ENCODE data around the gene MAFB. TPM values are rescaled to one million over a fixed set of nuclear protein-coding genes. Genes with fewer than 3 reads are reported as not detected.

MAFB gene
- total RNA-seq, 1 donor from 2014 or later, result 31.9 TPM

DNA sequence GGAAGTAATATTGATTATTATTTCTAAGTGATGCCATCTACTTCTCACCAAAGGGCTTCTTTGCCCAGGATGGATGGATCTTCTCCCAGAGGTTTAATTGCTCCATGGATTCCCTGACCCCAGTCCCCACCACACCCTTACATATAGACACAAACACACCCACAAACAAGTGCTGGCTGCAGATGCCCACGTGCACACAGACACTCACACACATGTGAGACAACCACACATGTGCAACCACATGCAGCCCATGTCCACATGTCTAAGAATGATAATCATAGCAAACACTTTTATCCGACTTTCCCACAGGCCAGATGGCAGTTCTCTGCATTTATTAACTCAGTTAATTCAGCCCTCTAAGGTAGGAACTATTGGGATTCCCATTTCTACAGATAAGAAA is 44.2 kb downstream of the MAFB start:
- H3K27ac Mint-ChIP-seq (ENCODE audit: unreplicated experiment), result no peak overlapping the region
- peaks cover 58% of the 10 kb centered on the region for H3K4me1 Mint-ChIP-seq (ENCODE audit: unreplicated experiment)
- no peaks in the 10 kb centered on the region for H3K27me3 Mint-ChIP-seq (ENCODE audit: unreplicated experiment)
- no peak for DNase-seq (ENCODE audit: extremely low spot score, unreplicated experiment)
- H3K9me3 Mint-ChIP-seq (ENCODE audit: unreplicated experiment), result no peaks in the 10 kb centered on the region
- TF ChIP-seq, protein P1, sequence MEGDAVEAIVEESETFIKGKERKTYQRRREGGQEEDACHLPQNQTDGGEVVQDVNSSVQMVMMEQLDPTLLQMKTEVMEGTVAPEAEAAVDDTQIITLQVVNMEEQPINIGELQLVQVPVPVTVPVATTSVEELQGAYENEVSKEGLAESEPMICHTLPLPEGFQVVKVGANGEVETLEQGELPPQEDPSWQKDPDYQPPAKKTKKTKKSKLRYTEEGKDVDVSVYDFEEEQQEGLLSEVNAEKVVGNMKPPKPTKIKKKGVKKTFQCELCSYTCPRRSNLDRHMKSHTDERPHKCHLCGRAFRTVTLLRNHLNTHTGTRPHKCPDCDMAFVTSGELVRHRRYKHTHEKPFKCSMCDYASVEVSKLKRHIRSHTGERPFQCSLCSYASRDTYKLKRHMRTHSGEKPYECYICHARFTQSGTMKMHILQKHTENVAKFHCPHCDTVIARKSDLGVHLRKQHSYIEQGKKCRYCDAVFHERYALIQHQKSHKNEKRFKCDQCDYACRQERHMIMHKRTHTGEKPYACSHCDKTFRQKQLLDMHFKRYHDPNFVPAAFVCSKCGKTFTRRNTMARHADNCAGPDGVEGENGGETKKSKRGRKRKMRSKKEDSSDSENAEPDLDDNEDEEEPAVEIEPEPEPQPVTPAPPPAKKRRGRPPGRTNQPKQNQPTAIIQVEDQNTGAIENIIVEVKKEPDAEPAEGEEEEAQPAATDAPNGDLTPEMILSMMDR (IDR thresholded peaks at IDR 0.05), result no peak
- no peak overlapping the region for H3K4me3 Mint-ChIP-seq (ENCODE audit: unreplicated experiment)
- H3K36me3 Mint-ChIP-seq (ENCODE audit: unreplicated experiment), result no peaks in the 10 kb centered on the region

DNA sequence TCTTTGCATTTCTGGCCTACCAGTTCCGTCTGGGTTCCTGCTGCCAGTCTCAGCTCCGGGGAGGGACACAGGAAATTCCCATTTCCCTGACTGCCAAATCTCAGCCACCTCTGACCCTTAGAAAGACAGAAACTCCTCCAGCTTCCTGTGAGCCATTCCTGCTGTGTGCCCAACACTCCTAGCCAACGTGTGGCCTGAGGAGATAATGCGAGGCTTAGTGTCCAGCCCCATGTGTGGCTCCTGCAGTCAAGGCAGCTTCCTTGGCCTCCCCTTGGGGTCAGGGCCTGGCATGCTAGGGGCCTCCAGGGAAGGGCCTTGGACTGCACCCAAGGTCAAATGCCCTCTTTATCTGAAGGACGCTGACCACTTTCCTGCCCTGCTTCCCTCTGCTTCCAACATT is 45.1 kb downstream of the MAFB start:
- TF ChIP-seq, protein P1 (IDR thresholded peaks at IDR 0.05), result no peak
- Mint-ChIP-seq H3K27ac (ENCODE audit: unreplicated experiment) (no peak overlapping the region), H3K4me1 (ENCODE audit: unreplicated experiment) (peaks cover 53% of the 10 kb centered on the region), H3K27me3 (ENCODE audit: unreplicated experiment) (peaks cover 6% of the 10 kb centered on the region), H3K36me3 (ENCODE audit: unreplicated experiment) (no peaks in the 10 kb centered on the region), H3K9me3 (ENCODE audit: unreplicated experiment) (no peaks in the 10 kb centered on the region), H3K4me3 (ENCODE audit: unreplicated experiment) (no peak overlapping the region)
- DNase-seq (ENCODE audit: extremely low spot score, unreplicated experiment), result no peak

DNA sequence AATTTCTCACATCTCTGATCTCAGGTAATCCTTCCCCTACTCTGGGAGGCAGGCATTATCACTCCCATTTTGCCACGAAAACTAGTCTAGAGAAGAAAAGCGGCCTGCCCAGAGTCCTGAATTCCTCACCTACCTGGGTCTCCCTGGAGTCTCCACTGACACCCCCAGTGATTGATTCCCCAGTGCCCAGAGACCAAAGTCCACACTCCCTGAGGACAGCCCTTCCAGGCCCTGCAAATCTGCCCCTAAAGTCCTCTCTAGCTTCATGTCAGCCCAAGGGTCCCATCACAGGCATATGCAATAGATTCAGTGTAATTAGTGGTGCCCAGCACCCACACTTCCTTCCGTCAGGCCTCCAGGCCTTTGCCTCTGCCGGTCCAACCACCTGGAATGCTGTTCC is 47.2 kb downstream of the MAFB start:
- Mint-ChIP-seq H3K27me3 (ENCODE audit: unreplicated experiment) (peaks cover 15% of the 10 kb centered on the region), H3K4me1 (ENCODE audit: unreplicated experiment) (peaks cover 33% of the 10 kb centered on the region), H3K27ac (ENCODE audit: unreplicated experiment) (no peak overlapping the region), H3K4me3 (ENCODE audit: unreplicated experiment) (no peak overlapping the region), H3K36me3 (ENCODE audit: unreplicated experiment) (no peaks in the 10 kb centered on the region), H3K9me3 (ENCODE audit: unreplicated experiment) (no peaks in the 10 kb centered on the region)
- DNase-seq (ENCODE audit: extremely low spot score, unreplicated experiment), result no peak
- TF ChIP-seq, protein P1 (IDR thresholded peaks at IDR 0.05), result no peak

DNA sequence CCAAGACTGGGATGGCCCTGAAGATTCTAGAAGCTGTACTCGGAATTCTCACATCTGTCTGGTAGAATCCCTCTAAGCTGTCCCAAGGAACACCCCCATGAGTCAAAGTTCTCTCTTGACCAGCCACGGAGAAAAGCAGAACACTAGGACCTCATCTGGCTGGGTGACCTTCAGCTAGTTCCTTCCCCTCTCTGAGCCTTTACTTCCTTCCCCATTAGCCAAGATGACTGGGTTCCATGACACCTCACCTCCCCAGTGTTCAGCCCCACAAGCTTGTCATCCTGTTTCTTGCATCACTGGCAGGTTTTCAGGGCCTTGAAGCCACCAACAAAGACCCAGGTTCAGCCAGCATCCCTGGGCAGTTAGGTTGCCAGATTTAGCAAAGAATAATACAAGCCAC is 47.8 kb downstream of the MAFB start:
- H3K4me1 Mint-ChIP-seq (ENCODE audit: unreplicated experiment), result peaks cover 27% of the 10 kb centered on the region
- no peak overlapping the region for H3K27ac Mint-ChIP-seq (ENCODE audit: unreplicated experiment)
- H3K9me3 Mint-ChIP-seq (ENCODE audit: unreplicated experiment), result no peaks in the 10 kb centered on the region
- DNase-seq (ENCODE audit: extremely low spot score, unreplicated experiment), result no peak
- peaks cover 15% of the 10 kb centered on the region for H3K27me3 Mint-ChIP-seq (ENCODE audit: unreplicated experiment)
- TF ChIP-seq, protein P1 (IDR thresholded peaks at IDR 0.05), result no peak
- no peaks in the 10 kb centered on the region for H3K36me3 Mint-ChIP-seq (ENCODE audit: unreplicated experiment)
- H3K4me3 Mint-ChIP-seq (ENCODE audit: unreplicated experiment), result no peak overlapping the region

DNA sequence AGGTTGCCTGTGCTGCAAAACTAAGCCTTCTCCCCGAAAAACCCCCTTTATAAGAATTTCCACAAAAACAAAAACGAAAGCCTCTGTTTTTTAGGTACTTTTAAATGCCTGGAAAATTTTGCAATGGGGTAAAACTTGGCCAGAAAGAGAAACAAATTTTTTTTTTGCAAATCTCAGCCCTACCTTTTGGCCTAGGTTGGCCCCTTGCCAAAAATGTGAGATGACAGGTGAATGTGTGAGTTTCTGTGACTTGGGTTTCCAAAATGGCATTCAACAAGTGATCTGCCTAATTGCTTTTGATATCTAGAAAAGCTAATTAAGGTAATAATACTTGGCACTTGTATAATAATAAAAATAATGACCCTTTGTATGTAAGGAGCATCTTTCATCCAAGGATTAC is 48.4 kb downstream of the MAFB start:
- peaks cover 15% of the 10 kb centered on the region for H3K27me3 Mint-ChIP-seq (ENCODE audit: unreplicated experiment)
- H3K4me1 Mint-ChIP-seq (ENCODE audit: unreplicated experiment), result peaks cover 21% of the 10 kb centered on the region
- H3K4me3 Mint-ChIP-seq (ENCODE audit: unreplicated experiment), result no peak overlapping the region
- TF ChIP-seq, protein P1 (IDR thresholded peaks at IDR 0.05), result no peak
- H3K36me3 Mint-ChIP-seq (ENCODE audit: unreplicated experiment), result no peaks in the 10 kb centered on the region
- H3K9me3 Mint-ChIP-seq (ENCODE audit: unreplicated experiment), result no peaks in the 10 kb centered on the region
- no peak overlapping the region for H3K27ac Mint-ChIP-seq (ENCODE audit: unreplicated experiment)
- DNase-seq (ENCODE audit: extremely low spot score, unreplicated experiment), result no peak

All from osteocyte (in vitro differentiated cells).